Measurements from ENCODE around the gene C14orf119. TPM values are rescaled to one million over a fixed set of nuclear protein-coding genes. Genes with fewer than 3 reads are reported as not detected.
A peak's percentile ranks its signal among the peaks of the same experiment; 100 is the strongest.

C14orf119 gene
- total RNA-seq, 3 donors from 2014 or later = 29.6 to 34.4 (median 32.8) TPM

GRCh38 chr14:23078692-23079116 lies 16.6 kb upstream of the C14orf119 start:
- peak overlapping the region; percentile 65 to 84 for H3K27ac ChIP-seq
- no peaks in the 10 kb centered on the region for H3K36me3 ChIP-seq
- H3K4me1 ChIP-seq = no peaks in the 10 kb centered on the region
- no peaks in the 10 kb centered on the region for H3K27me3 ChIP-seq
- H3K4me3 ChIP-seq = no peak overlapping the region
- no peaks in the 10 kb centered on the region for H3K9me3 ChIP-seq
- TF ChIP-seq CTCF (IDR thresholded peaks at IDR 0.05) (no peak), POLR2A (IDR thresholded peaks at IDR 0.05) (no peak), POLR2AphosphoS5 (IDR thresholded peaks at IDR 0.05) (peak in 2 of 3 donors; percentile 67 to 89)
- no peak for DNase-seq (ENCODE audit: low spot score in 2 of 2)
- intact Hi-C loops (cut with DNase I; ENCODE audit: low total_unique reads) = no loop called here

DNA sequence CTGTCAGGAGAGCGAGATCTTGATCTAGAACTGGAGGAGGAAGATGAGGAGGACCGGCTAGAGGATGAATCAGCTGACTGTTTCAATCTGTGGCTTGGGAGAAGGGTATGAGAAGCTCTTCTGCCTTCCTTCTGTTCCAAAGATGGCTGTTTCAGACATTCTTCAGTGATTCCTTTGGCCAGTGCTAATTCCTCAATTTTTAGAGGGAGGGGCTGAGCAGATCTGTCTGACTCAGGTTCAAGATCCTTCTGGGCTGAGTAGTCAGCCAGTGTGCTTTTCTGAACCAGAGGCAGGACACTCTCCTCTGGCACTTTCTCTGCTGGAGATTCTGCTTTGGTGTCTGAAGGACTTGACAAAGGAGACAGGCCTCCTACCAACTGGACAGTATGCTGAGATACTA lies 15.6 kb upstream of the C14orf119 start:
- H3K4me3 ChIP-seq = no peak overlapping the region
- no peak for DNase-seq (ENCODE audit: low spot score in 2 of 2)
- no peaks in the 10 kb centered on the region for H3K36me3 ChIP-seq
- no peaks in the 10 kb centered on the region for H3K27me3 ChIP-seq
- H3K27ac ChIP-seq = peak overlapping the region; percentile 65 to 84
- H3K4me1 ChIP-seq = no peaks in the 10 kb centered on the region
- TF ChIP-seq POLR2AphosphoS5 (IDR thresholded peaks at IDR 0.05) (no peak), POLR2A (IDR thresholded peaks at IDR 0.05) (no peak), CTCF (IDR thresholded peaks at IDR 0.05) (no peak)
- intact Hi-C loops (cut with DNase I; ENCODE audit: low total_unique reads) = no loop called here
- no peaks in the 10 kb centered on the region for H3K9me3 ChIP-seq

DNA sequence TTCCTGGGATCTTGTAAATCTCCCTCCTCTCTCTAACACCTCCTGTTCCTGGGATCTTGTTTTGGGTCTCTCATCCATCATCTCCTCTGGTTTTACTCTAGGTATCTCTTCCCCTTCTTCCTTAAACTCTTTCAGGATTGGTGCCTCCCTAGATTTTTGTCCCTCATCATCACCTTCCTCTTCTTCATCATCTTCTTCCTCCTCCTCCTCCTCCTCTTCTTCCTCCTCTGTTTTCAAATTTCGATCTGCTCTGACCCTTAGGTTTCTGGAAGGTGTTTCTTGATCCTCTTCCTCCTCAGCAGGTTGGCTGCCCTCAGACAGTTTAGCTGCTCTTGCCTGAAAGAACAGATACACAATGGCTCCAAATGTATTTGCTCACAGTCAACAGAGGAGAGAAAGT lies 14.8 kb upstream of the C14orf119 start:
- no peak for DNase-seq (ENCODE audit: low spot score in 2 of 2)
- intact Hi-C loops (cut with DNase I; ENCODE audit: low total_unique reads) = no loop called here
- Histone ChIP-seq H3K4me1 (no peaks in the 10 kb centered on the region), H3K4me3 (no peak overlapping the region), H3K27me3 (no peaks in the 10 kb centered on the region), H3K9me3 (no peaks in the 10 kb centered on the region), H3K27ac (peak overlapping the region; percentile 65 to 84), H3K36me3 (no peaks in the 10 kb centered on the region)
- TF ChIP-seq CTCF (IDR thresholded peaks at IDR 0.05) (no peak), POLR2A (IDR thresholded peaks at IDR 0.05) (no peak), POLR2AphosphoS5 (IDR thresholded peaks at IDR 0.05) (no peak)

DNA sequence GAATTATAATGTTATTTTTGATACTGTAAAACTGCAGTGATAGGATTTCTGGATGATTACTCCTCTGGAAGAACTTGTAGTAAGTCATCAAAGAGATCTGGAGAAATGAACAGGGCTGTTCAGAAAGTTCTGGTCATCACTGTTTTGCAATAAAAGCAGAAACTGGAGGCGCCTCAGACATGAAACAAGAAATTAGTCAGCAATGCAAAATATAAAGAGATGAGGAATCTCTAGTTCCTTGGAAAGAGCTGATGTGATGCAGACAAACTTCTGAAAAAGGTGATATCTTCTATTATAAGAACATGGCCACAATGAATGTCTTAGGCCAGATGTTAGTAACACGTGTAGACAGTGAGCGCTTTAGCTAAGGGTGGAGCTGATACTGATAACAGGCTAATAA lies 9.8 kb upstream of the C14orf119 start:
- no peaks in the 10 kb centered on the region for H3K9me3 ChIP-seq
- H3K27ac ChIP-seq = no peak overlapping the region
- H3K4me1 ChIP-seq = no peaks in the 10 kb centered on the region
- H3K27me3 ChIP-seq = no peaks in the 10 kb centered on the region
- peaks cover 5% of the 10 kb centered on the region for H3K36me3 ChIP-seq
- TF ChIP-seq POLR2A (IDR thresholded peaks at IDR 0.05) (no peak), POLR2AphosphoS5 (IDR thresholded peaks at IDR 0.05) (no peak), CTCF (IDR thresholded peaks at IDR 0.05) (no peak)
- H3K4me3 ChIP-seq = no peak overlapping the region
- DNase-seq (ENCODE audit: low spot score in 2 of 2) = no peak
- intact Hi-C loops (cut with DNase I; ENCODE audit: low total_unique reads) = no loop called here

- H3K4me1 ChIP-seq = no peaks in the 10 kb centered on the region
- intact Hi-C loops (cut with DNase I; ENCODE audit: low total_unique reads) = no loop called here
- H3K27me3 ChIP-seq = no peaks in the 10 kb centered on the region
- peaks cover 5% of the 10 kb centered on the region for H3K36me3 ChIP-seq
- DNase-seq (ENCODE audit: low spot score in 2 of 2) = no peak
- TF ChIP-seq CTCF (IDR thresholded peaks at IDR 0.05) = no peak
- no peak for TF ChIP-seq POLR2AphosphoS5 (IDR thresholded peaks at IDR 0.05)
- TF ChIP-seq POLR2A (IDR thresholded peaks at IDR 0.05) = no peak
- H3K27ac ChIP-seq = no peak overlapping the region
- H3K9me3 ChIP-seq = no peaks in the 10 kb centered on the region
- no peak overlapping the region for H3K4me3 ChIP-seq
These were observed 8.7 kb upstream of the C14orf119 start for GRCh38 chr14:23086565-23086964.

Measured in breast epithelium (tissue), 4 donors.